PFSK-1 (cell line): ENCODE data around the gene YPEL1.

Source experiments
- FOXP2 ChIP-seq: optimal IDR thresholded peaks from 2 replicates; pipeline ENCODE3; 2011; ENCODE audit warnings: borderline replicate concordance, control low read depth, inconsistent platforms; ENCODE audit not compliant: insufficient read depth; ENCODE audit errors: extremely low read length, extremely low read depth
- POLR2AphosphoS5 ChIP-seq: IDR thresholded peaks from 2 replicates; pipeline ENCODE4 v1.6.1; 2012; ENCODE audit warnings: low read depth, mild to moderate bottlenecking, control low read depth, low read length, moderate library complexity
- REST ChIP-seq, 2 experiments: IDR thresholded peaks; 2 replicates each; pipeline versions ENCODE4 v1.6.1 to v1.8.0; 2011 to 2012; ENCODE audit warnings: low read depth in 2 of 2, low read length in 2 of 2, control low read depth in 1 of 2, inconsistent platforms in 1 of 2, mild to moderate bottlenecking in 1 of 2, moderate library complexity in 1 of 2; ENCODE audit not compliant: insufficient read depth in 1 of 2
- SIN3A ChIP-seq: IDR thresholded peaks from 2 replicates; pipeline ENCODE4 v1.6.1; 2012; ENCODE audit warnings: mild to moderate bottlenecking, low read length, moderate library complexity, borderline replicate concordance; ENCODE audit not compliant: insufficient read depth
- TAF1 ChIP-seq: IDR thresholded peaks from 2 replicates; pipeline ENCODE4 v1.6.1; 2012; ENCODE audit warnings: low read length, control low read depth, borderline replicate concordance; ENCODE audit not compliant: insufficient read depth

YPEL1 gene

GRCh38 chr22:21693333-21693998 is 42.1 kb downstream of the YPEL1 start:
- TF ChIP-seq TAF1 (no peak), FOXP2 (no peak)

DNA sequence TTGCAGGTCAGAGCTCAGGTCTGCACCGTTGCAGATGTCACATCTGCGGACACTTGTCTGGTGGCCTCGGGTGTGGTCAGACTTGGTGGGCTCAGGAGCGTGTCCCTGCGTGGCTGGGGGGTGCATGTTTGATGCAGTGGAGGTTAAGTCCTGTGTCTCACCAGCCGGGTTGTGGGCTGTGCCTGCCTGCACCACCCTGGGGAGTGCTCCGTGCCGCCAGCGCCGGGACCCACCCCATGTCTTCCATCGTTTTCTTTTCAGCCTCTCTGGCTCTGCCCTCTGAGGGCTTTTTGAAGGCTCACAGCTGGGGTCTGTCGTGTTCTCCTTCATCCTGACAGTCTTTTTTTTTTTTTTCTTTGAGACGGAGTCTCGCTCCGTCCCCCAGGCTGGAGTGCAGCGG is 43.8 kb downstream of the YPEL1 start:
- TF ChIP-seq REST (IDR thresholded peaks at IDR 0.05; ENCODE audit: insufficient read depth in 1 of 2, low read depth in 2 of 2, low read length in 2 of 2) (no peak), SIN3A (no peak), TAF1 (no peak), FOXP2 (no peak), POLR2AphosphoS5 (no peak)

DNA sequence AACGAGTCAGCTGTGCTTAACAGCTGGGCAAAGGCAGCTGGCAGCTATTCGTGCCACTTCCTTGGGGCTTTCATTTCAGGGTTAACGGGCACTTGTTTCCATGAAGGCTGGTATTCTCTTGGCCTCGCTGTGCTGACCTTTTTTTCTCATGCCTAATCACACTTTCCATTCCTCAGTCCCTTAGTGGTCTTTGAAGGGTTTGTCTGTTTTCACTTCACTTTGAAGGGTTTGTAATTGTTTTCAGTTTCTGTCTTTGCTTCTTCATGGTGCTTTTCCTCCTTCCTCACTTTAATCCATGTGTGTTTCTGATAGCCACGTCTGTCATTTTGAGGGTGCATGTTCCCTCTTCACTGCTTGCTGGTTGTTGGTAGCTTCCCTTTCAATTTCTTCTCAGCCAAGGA is 45.2 kb downstream of the YPEL1 start:
- TF ChIP-seq TAF1, result no peak
- no peak for TF ChIP-seq POLR2AphosphoS5
- no peak for TF ChIP-seq SIN3A
- no peak for TF ChIP-seq FOXP2
- TF ChIP-seq REST (IDR thresholded peaks at IDR 0.05; ENCODE audit: insufficient read depth in 1 of 2, low read depth in 2 of 2, low read length in 2 of 2), result no peak

DNA sequence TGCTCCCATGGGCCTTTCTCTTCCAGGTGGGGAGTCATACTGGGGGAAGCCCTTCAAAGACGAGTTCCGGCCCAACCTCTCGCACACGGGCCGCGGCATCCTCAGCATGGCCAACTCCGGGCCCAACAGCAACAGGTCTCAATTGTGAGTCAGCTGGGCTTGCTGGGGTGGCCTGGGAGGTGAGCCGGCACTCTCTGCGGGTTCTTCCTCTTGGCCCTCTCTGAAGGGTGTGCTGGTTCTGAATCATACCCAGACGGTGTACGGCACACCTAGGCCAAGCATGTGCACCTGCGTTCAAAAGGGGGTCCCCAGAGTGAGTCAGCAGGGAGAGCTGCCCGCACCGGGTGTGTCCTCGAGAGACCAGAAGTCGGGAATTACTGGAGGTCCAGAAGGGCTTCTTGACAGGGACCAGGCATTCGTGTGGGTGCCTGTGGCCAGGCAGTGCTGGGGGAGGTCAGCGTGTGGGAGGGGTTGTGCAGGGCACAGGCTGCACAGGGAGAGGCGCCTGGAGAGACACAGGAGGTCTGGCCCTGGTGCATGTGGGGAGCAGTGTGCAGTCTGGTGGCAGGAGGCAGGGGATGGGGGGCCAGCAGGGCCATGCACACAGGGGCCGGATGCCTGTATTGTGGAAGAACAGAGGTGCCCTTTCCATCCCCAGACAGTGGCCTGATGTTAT is 46.8 kb downstream of the YPEL1 start:
- TF ChIP-seq REST (IDR thresholded peaks at IDR 0.05; ENCODE audit: insufficient read depth in 1 of 2, low read depth in 2 of 2, low read length in 2 of 2) (no peak), TAF1 (no peak), FOXP2 (no peak), POLR2AphosphoS5 (no peak), SIN3A (no peak)

- no peak for TF ChIP-seq SIN3A
These were observed 47.3 kb downstream of the YPEL1 start for GRCh38 chr22:21688341-21688705.

GRCh38 chr22:21687685-21688259 is 47.8 kb downstream of the YPEL1 start:
- no peak for TF ChIP-seq SIN3A
- TF ChIP-seq TAF1, result no peak
- no peak for TF ChIP-seq POLR2AphosphoS5
- no peak for TF ChIP-seq REST (IDR thresholded peaks at IDR 0.05; ENCODE audit: insufficient read depth in 1 of 2, low read depth in 2 of 2, low read length in 2 of 2)
- no peak for TF ChIP-seq FOXP2
